ENCODE measurements around the gene GSG1L2.

Gene GSG1L2

GRCh38 chr17:9825641-9826150 is 3.8 kb upstream of the GSG1L2 start, which contains the start of gene GLP2R:
Gene GLP2R, plus strand, starts transcription at chr17:9825924. Its CDS starts 140 bp downstream, at chr17:9826064.
- DNase-seq: no peak

- DNase-seq: no peak
Observed at GRCh38 chr17:9824797-9825338, 3.0 kb upstream of the GSG1L2 start.

- DNase-seq: no peak
Observed at GRCh38 chr17:9824094-9824493, 2.2 kb upstream of the GSG1L2 start.

GRCh38 chr17:9820448-9820847 is 1.4 kb downstream of the GSG1L2 start:
- no peak for DNase-seq

- no peak for DNase-seq
Observed at GRCh38 chr17:9818760-9819159, 3.1 kb downstream of the GSG1L2 start.

- DNase-seq: peak in 39 of 58 donors; percentile 4 to 75 (median 19)
Observed at GRCh38 chr17:9817086-9817485, 4.8 kb downstream of the GSG1L2 start.

- no peak for DNase-seq
Observed at GRCh38 chr17:9816472-9816871, 5.4 kb downstream of the GSG1L2 start.

GRCh38 chr17:9814337-9814945 is 7.4 kb downstream of the GSG1L2 start:
- no peak for DNase-seq

- DNase-seq: no peak
Observed at GRCh38 chr17:9813166-9813565, 8.7 kb downstream of the GSG1L2 start.

- peak in 1 of 58 donors; percentile 20 for DNase-seq
Observed at GRCh38 chr17:9811537-9811936, 10.3 kb downstream of the GSG1L2 start.

GRCh38 chr17:9811086-9811485 is 10.8 kb downstream of the GSG1L2 start:
- no peak for DNase-seq

- no peak for DNase-seq
Observed at GRCh38 chr17:9810100-9810949, 11.6 kb downstream of the GSG1L2 start.

GRCh38 chr17:9809409-9809808 is 12.5 kb downstream of the GSG1L2 start:
- no peak for DNase-seq

- peak in 5 of 58 donors; percentile 6 to 15 (median 11) for DNase-seq
Observed at GRCh38 chr17:9806699-9807098, 15.2 kb downstream of the GSG1L2 start.

- no peak for DNase-seq
Observed at GRCh38 chr17:9805769-9806168, 16.1 kb downstream of the GSG1L2 start.

- DNase-seq: no peak
Observed at GRCh38 chr17:9802697-9803096, 19.2 kb downstream of the GSG1L2 start.

GRCh38 chr17:9802294-9802693 is 19.6 kb downstream of the GSG1L2 start:
- DNase-seq: no peak

GRCh38 chr17:9801505-9801904 is 20.4 kb downstream of the GSG1L2 start:
- no peak for DNase-seq

- no peak for DNase-seq
Observed at GRCh38 chr17:9798724-9799123, 23.2 kb downstream of the GSG1L2 start.

- no peak for DNase-seq
Observed at GRCh38 chr17:9798008-9798407, 23.9 kb downstream of the GSG1L2 start.

GRCh38 chr17:9792181-9792840 is 29.6 kb downstream of the GSG1L2 start:
- DNase-seq: no peak
